Loucy (cell line): ENCODE data around the gene EFNB2.

ENCODE experiments used
- H2AFZ ChIP-seq: fragments of 200-600 bp; sonication (generic); 2 replicates; pipeline ENCODE4 v1.6.0; 2016; ENCODE audit warnings: antibody characterized with exemption, mild to moderate bottlenecking, low read length, moderate library complexity
- H3F3A ChIP-seq: fragments of 200-600 bp; 2 replicates; pipeline ENCODE4 v1.6.0; 2016; ENCODE audit warnings: antibody characterized with exemption, low read depth, mild to moderate bottlenecking
- H3K27me3 ChIP-seq: fragments of 200-600 bp; sonication (generic); 2 replicates; pipeline ENCODE4 v1.6.1; 2014; ENCODE audit warnings: low read length, mild to moderate bottlenecking; ENCODE audit not compliant: insufficient read depth, poor library complexity, severe bottlenecking
- H3K36me3 ChIP-seq: fragments of 200-600 bp; sonication (generic); 2 replicates; pipeline ENCODE4 v1.6.1; 2016; ENCODE audit warnings: low read length; ENCODE audit not compliant: insufficient read depth
- H3K4me1 ChIP-seq: fragments of 200-600 bp; sonication (generic); 2 replicates; pipeline ENCODE4 v1.5.1; 2014; ENCODE audit warnings: low read length, mild to moderate bottlenecking; ENCODE audit not compliant: insufficient read depth, poor library complexity, severe bottlenecking
- H3K4me2 ChIP-seq: fragments of 200-600 bp; sonication (generic); 2 replicates; pipeline ENCODE4 v1.6.0; 2014; ENCODE audit warnings: antibody characterized with exemption, low read length, low read depth, mild to moderate bottlenecking; ENCODE audit not compliant: poor library complexity, severe bottlenecking
- H3K4me3 ChIP-seq: fragments of 200-600 bp; sonication (generic); 2 replicates; pipeline ENCODE4 v1.5.1; 2014; ENCODE audit warnings: low read length, mild to moderate bottlenecking, mixed read lengths; ENCODE audit not compliant: poor library complexity, severe bottlenecking
- H3K79me2 ChIP-seq: fragments of 200-600 bp; sonication (generic); 2 replicates; pipeline ENCODE4 v1.6.1; 2014; ENCODE audit warnings: low read length; ENCODE audit not compliant: insufficient read depth
- H3K9ac ChIP-seq: fragments of 200-600 bp; sonication (generic); 2 replicates; pipeline ENCODE4 v1.6.0; 2014; ENCODE audit warnings: mild to moderate bottlenecking, low read depth, low read length, moderate library complexity; ENCODE audit not compliant: poor library complexity, severe bottlenecking
- H3K9me2 ChIP-seq: fragments of 200-600 bp; sonication (generic); replicated peaks from 2 replicates; pipeline ENCODE4 v1.6.1; 2016; ENCODE audit warnings: low read depth, low read length, mixed read lengths
- H3K9me3 ChIP-seq: fragments of 200-600 bp; sonication (generic); 2 replicates; pipeline ENCODE4 v1.6.1; 2014; ENCODE audit warnings: mild to moderate bottlenecking, antibody characterized with exemption, low read length, low read depth; ENCODE audit not compliant: insufficient read depth
- H4K20me1 ChIP-seq: fragments of 200-600 bp; sonication (generic); 2 replicates; pipeline ENCODE4 v1.6.0; 2014; ENCODE audit warnings: antibody characterized with exemption, low read length, mild to moderate bottlenecking; ENCODE audit not compliant: insufficient read depth, poor library complexity, severe bottlenecking
- EZH2phosphoT487 ChIP-seq: fragments of 200-600 bp; IDR thresholded peaks from 2 replicates; pipeline ENCODE4 v1.6.1; 2018; ENCODE audit warnings: antibody characterized with exemption, mild to moderate bottlenecking, moderate library complexity, borderline replicate concordance
- TF ChIP-seq, protein P1 (sequence below): fragments of 200-600 bp; sonication (generic); conservative IDR thresholded peaks from 2 replicates; pipeline ENCODE4 v1.5.1; 2014; ENCODE audit warnings: mild to moderate bottlenecking, antibody characterized with exemption, low read length

EFNB2 gene

DNA sequence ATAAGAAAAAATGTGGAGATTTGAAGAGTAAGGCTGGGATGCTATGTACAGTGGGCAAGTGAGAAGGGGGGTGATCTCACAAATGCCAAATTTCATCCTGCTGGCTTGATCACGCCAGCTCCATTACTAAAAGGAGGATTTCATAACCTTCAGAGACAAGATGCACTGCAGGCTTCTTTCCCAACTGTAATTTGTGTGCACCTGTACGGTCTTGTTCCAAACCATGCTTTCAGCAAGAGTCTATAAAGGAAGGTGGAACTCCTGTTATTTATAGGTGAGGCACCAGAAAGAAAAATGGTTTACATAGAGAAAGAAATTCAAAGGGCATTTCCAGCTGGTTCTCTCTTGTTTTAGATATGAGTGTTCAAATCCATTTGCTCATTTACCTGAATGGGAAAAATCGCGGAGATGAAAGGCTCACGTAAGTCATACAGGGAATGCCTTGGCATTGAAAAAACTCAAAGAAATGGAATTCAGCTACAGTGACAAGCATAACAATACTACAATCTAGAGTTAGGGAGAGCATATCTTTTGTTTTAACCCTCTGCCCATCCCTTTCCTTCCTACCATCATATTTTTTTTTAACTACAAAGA lies 13.3 kb downstream of the EFNB2 start:
- Histone ChIP-seq H2AFZ (no peak overlapping the region), H3F3A (no peaks in the 10 kb centered on the region), H3K36me3 (no peaks in the 10 kb centered on the region), H3K4me1 (no peaks in the 10 kb centered on the region), H3K4me3 (no peak overlapping the region), H3K9me2 (no peaks in the 10 kb centered on the region), H4K20me1 (no peaks in the 10 kb centered on the region), H3K27me3 (no peaks in the 10 kb centered on the region), H3K9ac (no peak overlapping the region), H3K4me2 (no peak overlapping the region), H3K9me3 (no peaks in the 10 kb centered on the region), H3K79me2 (no peaks in the 10 kb centered on the region)
- no peak for TF ChIP-seq EZH2phosphoT487
- TF ChIP-seq, protein P1, sequence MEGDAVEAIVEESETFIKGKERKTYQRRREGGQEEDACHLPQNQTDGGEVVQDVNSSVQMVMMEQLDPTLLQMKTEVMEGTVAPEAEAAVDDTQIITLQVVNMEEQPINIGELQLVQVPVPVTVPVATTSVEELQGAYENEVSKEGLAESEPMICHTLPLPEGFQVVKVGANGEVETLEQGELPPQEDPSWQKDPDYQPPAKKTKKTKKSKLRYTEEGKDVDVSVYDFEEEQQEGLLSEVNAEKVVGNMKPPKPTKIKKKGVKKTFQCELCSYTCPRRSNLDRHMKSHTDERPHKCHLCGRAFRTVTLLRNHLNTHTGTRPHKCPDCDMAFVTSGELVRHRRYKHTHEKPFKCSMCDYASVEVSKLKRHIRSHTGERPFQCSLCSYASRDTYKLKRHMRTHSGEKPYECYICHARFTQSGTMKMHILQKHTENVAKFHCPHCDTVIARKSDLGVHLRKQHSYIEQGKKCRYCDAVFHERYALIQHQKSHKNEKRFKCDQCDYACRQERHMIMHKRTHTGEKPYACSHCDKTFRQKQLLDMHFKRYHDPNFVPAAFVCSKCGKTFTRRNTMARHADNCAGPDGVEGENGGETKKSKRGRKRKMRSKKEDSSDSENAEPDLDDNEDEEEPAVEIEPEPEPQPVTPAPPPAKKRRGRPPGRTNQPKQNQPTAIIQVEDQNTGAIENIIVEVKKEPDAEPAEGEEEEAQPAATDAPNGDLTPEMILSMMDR, result no peak

DNA sequence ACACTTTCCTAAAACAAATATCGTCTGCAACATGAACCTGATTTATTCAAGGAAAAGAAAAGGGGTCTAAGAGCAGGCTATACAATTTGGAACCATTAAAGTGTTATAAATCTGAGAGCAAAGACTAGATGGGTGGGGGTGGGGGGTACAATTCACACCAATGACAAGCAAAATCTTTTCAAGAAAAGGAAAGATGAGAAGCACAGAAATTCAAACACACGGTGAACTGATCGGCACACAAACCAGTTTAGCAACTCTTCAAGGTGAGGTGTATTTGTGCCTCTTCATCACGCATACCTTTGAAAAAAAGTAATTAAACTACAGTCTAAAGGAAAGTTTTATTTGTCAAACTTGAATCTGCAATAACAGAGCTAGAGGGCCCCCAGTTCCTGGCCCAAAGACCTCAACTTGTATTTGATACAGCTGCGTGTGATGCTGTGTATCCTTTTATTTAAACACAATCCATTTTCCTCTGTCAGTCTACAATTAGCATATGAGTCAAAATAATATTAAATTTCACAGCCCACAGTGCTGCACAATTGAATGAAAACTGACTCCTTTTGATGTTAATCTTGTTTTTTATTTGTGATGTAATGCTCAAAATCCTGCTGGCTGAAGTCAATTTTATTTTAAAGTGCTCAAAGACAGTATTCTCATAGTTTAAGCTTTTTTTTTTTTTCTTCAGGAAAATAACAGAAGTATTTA lies 14.2 kb downstream of the EFNB2 start:
- no peaks in the 10 kb centered on the region for H3K36me3 ChIP-seq
- H3K4me3 ChIP-seq, result no peak overlapping the region
- H3K4me1 ChIP-seq, result no peaks in the 10 kb centered on the region
- H3K9me2 ChIP-seq, result no peaks in the 10 kb centered on the region
- H3F3A ChIP-seq, result no peaks in the 10 kb centered on the region
- H3K9me3 ChIP-seq, result no peaks in the 10 kb centered on the region
- H3K79me2 ChIP-seq, result no peaks in the 10 kb centered on the region
- TF ChIP-seq, protein P1, result no peak
- no peak for TF ChIP-seq EZH2phosphoT487
- no peaks in the 10 kb centered on the region for H4K20me1 ChIP-seq
- no peak overlapping the region for H3K4me2 ChIP-seq
- no peak overlapping the region for H2AFZ ChIP-seq
- H3K9ac ChIP-seq, result no peak overlapping the region
- no peaks in the 10 kb centered on the region for H3K27me3 ChIP-seq

DNA sequence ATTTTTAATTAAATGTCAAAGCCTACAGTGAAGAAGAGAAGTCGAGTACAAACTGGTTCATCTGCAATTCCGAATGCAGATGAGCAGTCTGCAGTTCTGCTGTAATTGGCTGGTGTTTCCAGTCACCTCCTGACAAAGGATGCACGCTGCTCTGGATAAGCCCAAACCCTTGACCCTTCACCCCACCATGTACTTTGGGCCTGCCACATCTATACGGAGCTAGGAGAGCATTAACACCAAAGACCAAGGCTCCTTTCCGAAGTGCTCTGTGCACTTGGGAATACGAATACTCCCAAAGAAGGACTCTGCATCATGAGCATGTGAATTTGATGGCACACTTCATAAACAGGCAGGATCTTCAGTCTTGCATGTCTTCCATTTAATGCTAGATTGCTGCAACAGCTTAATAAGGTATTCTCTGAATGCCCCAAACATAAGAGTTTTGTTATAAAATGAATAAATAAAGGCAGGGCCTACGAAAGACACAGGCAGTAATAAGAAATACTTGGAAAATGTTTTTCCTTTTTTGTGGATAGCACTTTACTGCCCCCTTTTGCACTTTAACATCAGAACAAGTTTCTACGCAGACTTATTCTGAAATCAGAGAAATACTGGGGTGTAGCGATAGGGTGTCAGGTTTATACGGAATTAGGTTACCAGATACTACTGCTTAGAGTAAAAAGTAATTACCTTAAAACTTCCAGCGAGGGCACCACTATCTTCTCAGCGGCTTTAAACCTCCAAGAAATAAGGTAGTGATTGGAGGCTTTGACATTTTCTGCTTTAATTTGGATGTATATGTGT lies 15.0 kb downstream of the EFNB2 start:
- Histone ChIP-seq H4K20me1 (no peaks in the 10 kb centered on the region), H3K4me1 (no peaks in the 10 kb centered on the region), H2AFZ (no peak overlapping the region)

More for the DNA sequence above, 15.0 kb downstream of the EFNB2 start:
- Histone ChIP-seq H3F3A (no peaks in the 10 kb centered on the region), H3K9ac (no peak overlapping the region), H3K36me3 (no peaks in the 10 kb centered on the region), H3K79me2 (no peaks in the 10 kb centered on the region), H3K9me3 (no peaks in the 10 kb centered on the region), H3K4me3 (no peak overlapping the region), H3K9me2 (no peaks in the 10 kb centered on the region), H3K27me3 (no peaks in the 10 kb centered on the region), H3K4me2 (no peak overlapping the region)
- TF ChIP-seq EZH2phosphoT487, result no peak
- TF ChIP-seq, protein P1, result peak; percentile 41
